DND-41 (cell line): ENCODE measurements around the gene ZC3H12A.

ENCODE experiments used
- EZH2 ChIP-seq: IDR thresholded peaks from 3 replicates; pipeline ENCODE4 v1.6.1; 2012; ENCODE audit warnings: borderline replicate concordance, low read depth, mild to moderate bottlenecking, moderate library complexity, low read length, inconsistent platforms; ENCODE audit not compliant: severe bottlenecking
- TF ChIP-seq, protein P1 (sequence below): IDR thresholded peaks from 2 replicates; pipeline ENCODE4 v1.5.1; 2012; ENCODE audit warnings: borderline replicate concordance, low read length, moderate library complexity, mild to moderate bottlenecking; ENCODE audit not compliant: poor library complexity, severe bottlenecking; ENCODE audit errors: extremely low read depth

DNA sequence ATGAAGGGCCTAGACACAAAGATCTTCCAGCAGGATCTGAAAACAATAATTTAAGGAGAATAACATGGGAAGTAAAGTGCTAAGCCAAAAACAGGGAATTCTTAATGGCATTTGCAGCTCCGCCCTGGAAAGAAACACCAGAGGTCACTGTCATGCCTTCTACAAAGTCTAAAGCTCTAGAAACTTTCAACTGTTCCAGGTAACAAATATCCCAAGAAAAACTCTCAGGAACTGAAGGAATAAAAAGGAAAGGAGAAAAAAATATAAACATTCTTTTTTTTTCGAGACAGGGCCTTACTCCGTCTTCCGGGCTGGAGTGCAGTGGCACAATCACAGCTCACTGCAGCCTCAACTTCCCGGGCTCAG, 13.2 kb downstream of the ZC3H12A start:
- TF ChIP-seq, protein P1, sequence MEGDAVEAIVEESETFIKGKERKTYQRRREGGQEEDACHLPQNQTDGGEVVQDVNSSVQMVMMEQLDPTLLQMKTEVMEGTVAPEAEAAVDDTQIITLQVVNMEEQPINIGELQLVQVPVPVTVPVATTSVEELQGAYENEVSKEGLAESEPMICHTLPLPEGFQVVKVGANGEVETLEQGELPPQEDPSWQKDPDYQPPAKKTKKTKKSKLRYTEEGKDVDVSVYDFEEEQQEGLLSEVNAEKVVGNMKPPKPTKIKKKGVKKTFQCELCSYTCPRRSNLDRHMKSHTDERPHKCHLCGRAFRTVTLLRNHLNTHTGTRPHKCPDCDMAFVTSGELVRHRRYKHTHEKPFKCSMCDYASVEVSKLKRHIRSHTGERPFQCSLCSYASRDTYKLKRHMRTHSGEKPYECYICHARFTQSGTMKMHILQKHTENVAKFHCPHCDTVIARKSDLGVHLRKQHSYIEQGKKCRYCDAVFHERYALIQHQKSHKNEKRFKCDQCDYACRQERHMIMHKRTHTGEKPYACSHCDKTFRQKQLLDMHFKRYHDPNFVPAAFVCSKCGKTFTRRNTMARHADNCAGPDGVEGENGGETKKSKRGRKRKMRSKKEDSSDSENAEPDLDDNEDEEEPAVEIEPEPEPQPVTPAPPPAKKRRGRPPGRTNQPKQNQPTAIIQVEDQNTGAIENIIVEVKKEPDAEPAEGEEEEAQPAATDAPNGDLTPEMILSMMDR, result no peak
- TF ChIP-seq EZH2, result no peak
